Transverse colon (tissue), 4 donors: ENCODE data around the gene LUC7L2.

Source experiments
- CTCF ChIP-seq, 5 experiments: fragments of 200-600 bp in 3 of 5; fragments of 450-650 bp in 2 of 5; sonication (generic) in 3 of 5; IDR thresholded peaks; 1 replicate in 2 of 5; 2 replicates in 3 of 5; pipeline ENCODE4 v1.5.1; 2016 to 2017; ENCODE audit warnings: antibody characterized with exemption in 5 of 5, inconsistent platforms in 3 of 5, mild to moderate bottlenecking in 2 of 5, moderate library complexity in 1 of 5
- POLR2A ChIP-seq: fragments of 450-650 bp; IDR thresholded peaks from one replicate; pipeline ENCODE4 v1.6.1; 2016; ENCODE audit warnings: antibody characterized with exemption, mild to moderate bottlenecking, moderate library complexity
- POLR2AphosphoS5 ChIP-seq, 3 donors: sonication (generic); formaldehyde crosslinking; IDR thresholded peaks; one replicate each; pipeline ENCODE4 v1.6.1; 2016; ENCODE audit warnings: antibody characterized with exemption in 3 of 3

DNA sequence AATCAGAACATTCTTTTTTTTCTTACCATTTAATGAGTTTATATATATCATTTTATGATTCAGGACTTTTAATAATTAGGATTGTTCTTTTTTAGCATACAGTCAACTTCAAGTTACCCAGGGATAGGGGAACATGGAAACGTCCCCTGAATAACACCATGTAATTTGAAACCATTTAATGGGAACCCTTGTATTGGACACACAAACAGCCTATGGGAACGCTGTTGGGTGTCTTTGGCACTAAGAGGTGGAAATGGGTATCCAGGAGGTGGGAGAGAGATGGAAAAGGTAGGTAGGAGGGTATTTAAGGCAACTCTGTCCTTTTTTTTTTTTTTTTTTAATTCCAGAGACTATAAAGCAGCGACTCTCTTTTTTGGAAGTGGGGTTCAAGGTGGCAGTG is 2.6 kb downstream of the LUC7L2 start:
- TF ChIP-seq CTCF (IDR thresholded peaks at IDR 0.05) (no peak), POLR2AphosphoS5 (IDR thresholded peaks at IDR 0.05) (no peak), POLR2A (no peak)
